Memory B cell (primary cell): ENCODE measurements around the gene EIF2B5.
A peak's percentile ranks its signal among the peaks of the same experiment; 100 is the strongest.
"Not testable (repeated sequence)": the region's sequence is repeated elsewhere in the genome, so short reads cannot be mapped to it uniquely, and the experiment has no call there.

Experiments
- ATAC-seq: fragments of 150-1000 bp; cut with Tn5 transposase; 2 replicates; pipeline ENCODE4 v1.10.0; 2021; ENCODE audit warnings: low read depth, mild to moderate bottlenecking, moderate library complexity
- DNase-seq, 2 donors: peaks; one replicate each; pipeline ENCODE4 v3.0.0; 2022; ENCODE audit warnings: low spot score in 2 of 2
- H3K27ac Mint-ChIP-seq: one replicate; pipeline ENCODE4 v1.8.0; 2022; ENCODE audit warnings: mild to moderate bottlenecking, moderate library complexity, mixed read lengths
- H3K27me3 Mint-ChIP-seq: one replicate; pipeline ENCODE4 v1.8.0; 2022; ENCODE audit warnings: mixed read lengths
- H3K36me3 Mint-ChIP-seq: one replicate; pipeline ENCODE4 v1.8.0; 2022; ENCODE audit warnings: mild to moderate bottlenecking, mixed read lengths
- H3K4me1 Mint-ChIP-seq: one replicate; pipeline ENCODE4 v1.8.0; 2022; ENCODE audit warnings: mixed read lengths
- H3K4me3 Mint-ChIP-seq: one replicate; pipeline ENCODE4 v1.8.0; 2022; ENCODE audit warnings: mild to moderate bottlenecking, moderate library complexity, mixed read lengths
- H3K9me3 Mint-ChIP-seq: one replicate; pipeline ENCODE4 v1.8.0; 2022; ENCODE audit warnings: mixed read lengths

Gene EIF2B5

DNA sequence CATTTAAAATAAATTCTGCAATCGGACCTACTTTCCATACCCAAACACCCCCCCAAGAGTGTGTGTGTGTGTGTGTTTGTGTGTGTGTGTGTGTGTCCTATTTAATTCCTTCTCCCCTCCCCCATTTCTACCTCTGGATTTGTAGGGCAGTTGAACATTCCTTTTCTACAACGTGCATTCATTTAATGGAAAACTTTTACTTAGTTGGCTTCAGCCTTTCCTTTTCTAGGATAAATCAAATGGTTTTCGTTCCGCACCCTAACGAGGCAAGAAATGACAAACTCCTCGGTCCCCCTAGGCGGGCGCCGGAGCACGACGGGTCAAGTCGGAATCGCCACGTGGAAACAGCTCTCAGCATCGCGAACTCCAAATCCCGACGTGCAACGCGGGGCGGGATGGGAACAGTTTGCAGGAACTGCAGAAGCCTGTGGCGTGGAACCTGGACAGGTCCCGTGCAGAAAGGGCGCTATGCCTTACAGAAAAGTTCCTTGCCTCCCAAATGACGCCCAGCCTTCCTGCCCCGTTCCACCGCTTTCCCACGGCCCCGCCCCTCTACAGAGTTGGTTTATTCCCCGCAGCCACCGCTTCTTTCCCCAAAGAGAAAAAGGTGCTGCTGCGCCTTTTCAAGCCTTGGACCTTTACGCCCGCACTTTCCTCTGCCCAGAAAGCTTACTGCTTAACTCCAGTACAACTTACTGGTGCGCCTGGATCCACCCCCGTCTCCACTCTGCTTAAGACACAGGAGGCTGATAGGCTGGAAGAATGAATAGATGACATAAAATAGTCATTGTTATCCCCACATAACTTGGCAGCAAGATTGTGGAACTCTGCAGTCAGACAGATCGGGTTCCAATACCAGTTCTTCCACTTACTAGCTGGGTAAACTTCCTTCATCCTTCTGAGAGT, 1.1 kb upstream of the EIF2B5 start:
- H3K4me1 Mint-ChIP-seq, result peaks cover 28% of the 10 kb centered on the region
- peaks cover 4% of the 10 kb centered on the region for H3K36me3 Mint-ChIP-seq
- ATAC-seq (no peak), DNase-seq (no peak)
- peak overlapping the region; percentile 90 for H3K27ac Mint-ChIP-seq
- peak overlapping the region; percentile 91 for H3K4me3 Mint-ChIP-seq
- no peaks in the 10 kb centered on the region for H3K9me3 Mint-ChIP-seq
- H3K27me3 Mint-ChIP-seq, result no peaks in the 10 kb centered on the region

DNA sequence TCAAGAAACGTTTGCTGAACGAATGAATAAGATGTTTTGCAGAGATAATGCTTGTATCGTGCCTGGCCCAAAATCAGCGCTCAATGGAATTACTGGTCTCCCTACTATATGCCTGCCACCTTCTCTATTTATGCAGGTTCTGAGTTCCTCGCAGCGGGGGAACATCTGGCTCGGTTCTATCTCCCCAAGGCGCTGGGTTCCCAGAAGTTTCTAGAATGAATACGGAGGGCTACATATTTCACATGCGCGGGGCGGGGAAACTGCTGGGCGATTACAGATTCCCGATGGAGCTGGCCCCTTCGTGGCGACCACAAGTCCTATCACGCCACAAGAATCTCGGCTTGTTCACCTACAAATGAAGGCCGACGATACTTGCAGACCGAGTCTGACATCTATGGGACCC, 411 bp upstream of the EIF2B5 start:
- H3K36me3 Mint-ChIP-seq, result peaks cover 4% of the 10 kb centered on the region
- DNase-seq (no peak), ATAC-seq (peak; percentile 18)
- H3K9me3 Mint-ChIP-seq, result no peaks in the 10 kb centered on the region
- peak overlapping the region; percentile 90 for H3K27ac Mint-ChIP-seq
- H3K27me3 Mint-ChIP-seq, result no peaks in the 10 kb centered on the region
- peaks cover 28% of the 10 kb centered on the region for H3K4me1 Mint-ChIP-seq
- H3K4me3 Mint-ChIP-seq, result peak overlapping the region; percentile 91

DNA sequence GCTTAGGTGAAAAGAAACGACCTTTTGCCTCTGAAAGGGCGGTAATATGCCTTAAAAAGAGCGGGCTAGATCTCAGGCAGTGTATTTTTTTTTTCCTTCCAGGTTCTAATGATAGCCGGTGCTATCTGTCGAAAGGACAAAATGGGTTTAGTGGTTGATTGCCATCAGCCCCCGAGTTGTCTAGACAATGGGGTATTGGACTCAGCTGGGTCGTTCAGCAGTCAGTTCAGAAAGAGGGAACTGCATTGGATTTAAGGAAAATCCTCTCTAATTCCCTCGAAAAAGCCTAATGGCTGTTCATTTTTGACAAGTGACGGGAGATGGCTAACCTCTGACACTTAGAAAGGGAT, 728 bp downstream of the EIF2B5 start:
- no peak for ATAC-seq
- peaks cover 9% of the 10 kb centered on the region for H3K36me3 Mint-ChIP-seq

DNA sequence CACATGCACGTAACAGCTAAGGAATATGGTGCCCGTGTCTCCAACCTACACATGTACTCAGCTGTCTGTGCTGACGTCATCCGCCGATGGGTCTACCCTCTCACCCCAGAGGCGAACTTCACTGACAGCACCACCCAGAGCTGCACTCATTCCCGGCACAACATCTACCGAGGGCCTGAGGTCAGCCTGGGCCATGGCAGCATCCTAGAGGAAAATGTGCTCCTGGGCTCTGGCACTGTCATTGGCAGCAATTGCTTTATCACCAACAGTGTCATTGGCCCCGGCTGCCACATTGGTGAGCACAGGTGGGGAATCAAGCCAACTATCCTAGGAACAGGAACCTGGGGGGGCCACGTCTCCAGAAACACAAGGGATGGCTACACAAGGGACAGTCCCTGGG, 5.3 kb downstream of the EIF2B5 start:
- DNase-seq, result no peak
- ATAC-seq, result no peak
- Mint-ChIP-seq H3K27ac (no peak overlapping the region), H3K27me3 (no peaks in the 10 kb centered on the region), H3K36me3 (peaks cover 26% of the 10 kb centered on the region), H3K4me3 (no peak overlapping the region), H3K4me1 (peaks cover 22% of the 10 kb centered on the region), H3K9me3 (no peaks in the 10 kb centered on the region)

More for the DNA sequence above, 728 bp downstream of the EIF2B5 start:
- no peaks in the 10 kb centered on the region for H3K27me3 Mint-ChIP-seq
- no peaks in the 10 kb centered on the region for H3K9me3 Mint-ChIP-seq
- DNase-seq, result no peak
- H3K4me3 Mint-ChIP-seq, result peak overlapping the region; percentile 91
- H3K4me1 Mint-ChIP-seq, result peaks cover 28% of the 10 kb centered on the region
- H3K27ac Mint-ChIP-seq, result peak overlapping the region; percentile 90

DNA sequence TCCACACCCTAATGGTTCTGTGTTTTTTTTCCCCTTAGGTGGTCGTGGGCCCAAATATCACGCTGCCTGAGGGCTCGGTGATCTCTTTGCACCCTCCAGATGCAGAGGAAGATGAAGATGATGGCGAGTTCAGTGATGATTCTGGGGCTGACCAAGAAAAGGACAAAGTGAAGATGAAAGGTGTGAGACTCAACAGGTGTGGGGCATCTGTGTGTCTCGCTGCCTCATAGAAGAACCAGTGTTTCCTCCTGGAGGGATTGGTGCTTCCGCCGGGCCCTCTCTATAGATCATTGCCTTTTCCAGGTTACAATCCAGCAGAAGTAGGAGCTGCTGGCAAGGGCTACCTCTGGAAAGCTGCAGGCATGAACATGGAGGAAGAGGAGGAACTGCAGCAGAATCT, 7.0 kb downstream of the EIF2B5 start:
- Mint-ChIP-seq H3K27ac (no peak overlapping the region), H3K27me3 (no peaks in the 10 kb centered on the region), H3K36me3 (peaks cover 26% of the 10 kb centered on the region), H3K4me3 (no peak overlapping the region), H3K9me3 (no peaks in the 10 kb centered on the region), H3K4me1 (peaks cover 6% of the 10 kb centered on the region)
- ATAC-seq (no peak), DNase-seq (no peak)

DNA sequence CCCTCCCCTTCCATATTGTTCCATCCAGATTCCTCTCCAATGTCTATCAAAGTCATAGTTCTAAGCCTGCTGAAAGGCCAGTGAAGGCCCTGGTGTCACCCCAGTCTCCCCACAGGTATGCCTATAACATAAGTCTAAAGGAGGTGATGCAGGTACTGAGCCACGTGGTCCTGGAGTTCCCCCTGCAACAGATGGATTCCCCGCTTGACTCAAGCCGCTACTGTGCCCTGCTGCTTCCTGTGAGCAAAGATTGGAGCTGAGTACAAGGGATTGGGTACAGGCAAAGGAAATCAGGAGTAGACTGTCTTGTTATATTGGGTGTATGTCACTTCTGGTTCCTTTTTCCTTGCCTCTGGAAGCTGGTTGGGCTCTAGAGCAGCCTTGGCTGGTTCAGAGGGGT, 8.2 kb downstream of the EIF2B5 start:
- peaks cover 21% of the 10 kb centered on the region for H3K36me3 Mint-ChIP-seq
- H3K4me3 Mint-ChIP-seq, result no peak overlapping the region
- no peak overlapping the region for H3K27ac Mint-ChIP-seq
- DNase-seq (no peak), ATAC-seq (peak; percentile 53)
- H3K4me1 Mint-ChIP-seq, result peaks cover 2% of the 10 kb centered on the region
- no peaks in the 10 kb centered on the region for H3K9me3 Mint-ChIP-seq
- H3K27me3 Mint-ChIP-seq, result no peaks in the 10 kb centered on the region

DNA sequence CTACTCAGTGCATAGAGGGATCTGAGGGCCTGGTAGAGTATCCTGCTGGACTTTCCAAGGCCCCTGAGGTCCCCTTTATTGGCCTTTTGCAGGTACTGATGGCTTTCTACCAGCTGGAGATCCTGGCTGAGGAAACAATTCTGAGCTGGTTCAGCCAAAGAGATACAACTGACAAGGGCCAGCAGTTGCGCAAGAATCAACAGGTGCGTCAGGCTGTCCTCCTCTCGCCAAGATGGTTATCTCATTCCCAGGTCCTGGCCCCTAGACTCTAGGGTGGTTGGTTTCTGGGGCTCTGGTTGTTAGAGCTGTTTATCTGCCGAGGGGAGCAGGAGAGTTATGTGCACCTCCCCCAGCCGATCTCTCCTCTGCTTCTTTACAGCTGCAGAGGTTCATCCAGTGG, 9.3 kb downstream of the EIF2B5 start:
- Mint-ChIP-seq H3K4me3 (no peak overlapping the region), H3K27me3 (no peaks in the 10 kb centered on the region), H3K36me3 (peaks cover 21% of the 10 kb centered on the region), H3K9me3 (no peaks in the 10 kb centered on the region), H3K27ac (no peak overlapping the region), H3K4me1 (peaks cover 2% of the 10 kb centered on the region)
- DNase-seq (no peak), ATAC-seq (no peak)

DNA sequence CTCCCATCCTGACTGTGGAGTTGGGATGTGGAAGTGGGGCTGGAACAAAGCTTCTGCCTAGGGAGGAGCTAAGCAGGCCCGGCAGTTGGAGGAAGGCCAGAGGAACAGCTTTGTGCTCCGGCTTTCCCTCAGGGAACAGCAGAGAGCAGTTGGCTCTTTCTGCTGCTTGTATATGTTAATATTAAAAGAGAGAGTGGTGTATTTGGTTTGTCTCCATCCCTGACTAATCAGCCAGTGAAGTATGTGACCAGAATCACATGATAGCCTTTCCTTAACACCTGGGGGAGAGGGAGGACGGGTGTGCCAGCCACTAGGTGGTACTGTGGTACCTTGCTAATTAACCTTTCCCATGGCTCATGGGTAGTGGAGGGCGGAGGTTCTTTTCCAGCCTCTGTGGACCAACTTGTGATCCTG, 10.0 kb downstream of the EIF2B5 start:
- peak in 1 of 2 donors; percentile 25 for DNase-seq

DNA sequence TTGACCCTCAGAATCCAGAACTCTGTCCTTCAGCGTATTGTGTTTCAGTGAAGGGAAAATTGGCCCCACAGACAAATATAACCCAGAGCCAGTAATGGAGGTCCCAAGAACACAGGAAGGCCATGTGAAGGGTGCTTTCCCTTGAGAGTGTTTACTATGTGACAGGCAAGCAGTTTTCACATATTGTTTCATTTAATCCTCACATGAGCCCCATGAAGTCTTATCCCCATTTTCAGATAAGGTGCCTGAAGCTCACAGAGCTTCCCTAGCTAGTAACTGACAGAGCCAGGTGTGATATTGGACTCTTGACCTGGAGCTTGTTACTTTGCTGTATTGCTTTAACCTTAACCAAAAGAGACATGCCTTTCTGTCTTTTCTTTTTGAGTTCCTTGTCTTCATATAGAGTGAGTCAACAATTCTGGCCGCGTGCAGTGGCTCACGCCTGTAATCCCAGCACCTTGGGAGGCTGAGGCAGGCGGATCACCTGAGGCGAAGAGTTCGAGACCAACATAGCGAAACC, 10.7 kb downstream of the EIF2B5 start:
- Mint-ChIP-seq H3K4me3 (no peak overlapping the region), H3K27me3 (no peaks in the 10 kb centered on the region), H3K27ac (no peak overlapping the region), H3K36me3 (peaks cover 16% of the 10 kb centered on the region), H3K9me3 (no peaks in the 10 kb centered on the region), H3K4me1 (peaks cover 2% of the 10 kb centered on the region)
- DNase-seq (no peak), ATAC-seq (no peak)

More for the DNA sequence above, 10.0 kb downstream of the EIF2B5 start:
- peak; percentile 91 for ATAC-seq
- H3K27ac Mint-ChIP-seq, result no peak overlapping the region
- H3K27me3 Mint-ChIP-seq, result no peaks in the 10 kb centered on the region
- H3K9me3 Mint-ChIP-seq, result no peaks in the 10 kb centered on the region
- peaks cover 2% of the 10 kb centered on the region for H3K4me1 Mint-ChIP-seq
- peaks cover 21% of the 10 kb centered on the region for H3K36me3 Mint-ChIP-seq
- H3K4me3 Mint-ChIP-seq, result no peak overlapping the region

DNA sequence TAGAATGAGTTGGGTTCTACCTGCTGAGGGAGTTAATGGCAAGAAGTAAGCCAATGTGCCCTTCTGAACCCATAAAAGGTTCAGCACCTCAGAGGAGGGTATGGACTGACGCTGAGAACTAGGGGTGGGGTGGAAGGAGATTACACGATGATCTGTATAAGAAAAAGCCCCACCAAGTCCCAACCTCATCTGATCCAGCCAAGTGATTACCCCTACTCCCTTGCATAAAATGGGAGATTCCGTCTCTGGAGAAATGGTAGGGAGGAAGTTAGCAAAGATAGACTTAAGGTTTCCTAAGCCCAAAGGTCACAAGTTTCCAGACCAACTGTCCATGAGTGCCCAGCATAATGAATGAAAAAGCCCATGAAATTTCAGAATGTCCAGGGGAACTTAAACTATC, 12.9 kb downstream of the EIF2B5 start:
- peaks cover 2% of the 10 kb centered on the region for H3K4me1 Mint-ChIP-seq
- H3K27ac Mint-ChIP-seq, result no peak overlapping the region
- H3K27me3 Mint-ChIP-seq, result no peaks in the 10 kb centered on the region
- no peak overlapping the region for H3K4me3 Mint-ChIP-seq
- H3K9me3 Mint-ChIP-seq, result no peaks in the 10 kb centered on the region
- ATAC-seq, result no peak
- DNase-seq, result no peak
- H3K36me3 Mint-ChIP-seq, result peaks cover 5% of the 10 kb centered on the region

DNA sequence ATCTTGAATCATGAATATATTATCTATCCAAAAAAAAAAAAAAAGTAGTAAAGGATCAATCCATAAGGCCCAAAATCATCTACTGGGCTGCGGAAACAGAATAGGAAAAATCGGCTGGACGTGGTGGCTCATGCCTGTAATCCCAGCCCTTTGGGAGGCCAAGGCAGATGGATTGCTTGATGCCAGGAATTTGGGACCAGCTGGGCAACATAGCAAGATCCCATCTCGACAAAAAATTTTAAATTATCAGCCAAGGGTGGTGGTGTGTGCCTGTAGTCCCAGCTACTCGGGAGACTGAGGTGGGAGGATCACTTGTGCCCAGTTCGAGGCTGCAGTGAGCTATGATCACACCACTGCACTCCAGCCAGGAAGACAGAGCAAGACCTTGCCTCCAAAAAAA, 14.0 kb downstream of the EIF2B5 start:
- Mint-ChIP-seq H3K4me3 (no peak overlapping the region), H3K27ac (no peak overlapping the region), H3K36me3 (peaks cover 2% of the 10 kb centered on the region), H3K27me3 (no peaks in the 10 kb centered on the region), H3K4me1 (peaks cover 2% of the 10 kb centered on the region), H3K9me3 (no peaks in the 10 kb centered on the region)
- DNase-seq (no peak), ATAC-seq (no peak)

DNA sequence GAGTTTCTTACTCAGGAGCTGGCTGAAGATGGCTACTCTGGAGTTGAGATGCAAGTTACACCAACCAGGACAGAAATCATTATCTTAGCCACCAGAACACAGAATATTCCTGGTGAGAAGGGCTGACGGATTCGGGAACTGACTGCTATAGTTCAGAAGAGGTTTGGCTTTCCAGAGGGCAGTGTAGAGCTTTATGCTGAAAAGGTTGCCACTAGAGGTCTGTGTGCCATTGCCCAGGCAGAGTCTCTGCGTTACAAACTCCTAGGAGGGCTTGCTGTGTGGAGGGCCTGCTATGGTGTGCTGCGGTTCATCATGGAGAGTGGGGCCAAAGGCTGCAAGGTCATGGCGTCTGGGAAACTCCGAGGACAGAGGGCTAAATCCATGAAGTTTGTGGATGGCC, 14.6 kb downstream of the EIF2B5 start:
- not testable (repeated sequence) for H3K9me3 Mint-ChIP-seq, H3K27ac Mint-ChIP-seq, H3K27me3 Mint-ChIP-seq, DNase-seq, H3K36me3 Mint-ChIP-seq, H3K4me3 Mint-ChIP-seq, H3K4me1 Mint-ChIP-seq, ATAC-seq

DNA sequence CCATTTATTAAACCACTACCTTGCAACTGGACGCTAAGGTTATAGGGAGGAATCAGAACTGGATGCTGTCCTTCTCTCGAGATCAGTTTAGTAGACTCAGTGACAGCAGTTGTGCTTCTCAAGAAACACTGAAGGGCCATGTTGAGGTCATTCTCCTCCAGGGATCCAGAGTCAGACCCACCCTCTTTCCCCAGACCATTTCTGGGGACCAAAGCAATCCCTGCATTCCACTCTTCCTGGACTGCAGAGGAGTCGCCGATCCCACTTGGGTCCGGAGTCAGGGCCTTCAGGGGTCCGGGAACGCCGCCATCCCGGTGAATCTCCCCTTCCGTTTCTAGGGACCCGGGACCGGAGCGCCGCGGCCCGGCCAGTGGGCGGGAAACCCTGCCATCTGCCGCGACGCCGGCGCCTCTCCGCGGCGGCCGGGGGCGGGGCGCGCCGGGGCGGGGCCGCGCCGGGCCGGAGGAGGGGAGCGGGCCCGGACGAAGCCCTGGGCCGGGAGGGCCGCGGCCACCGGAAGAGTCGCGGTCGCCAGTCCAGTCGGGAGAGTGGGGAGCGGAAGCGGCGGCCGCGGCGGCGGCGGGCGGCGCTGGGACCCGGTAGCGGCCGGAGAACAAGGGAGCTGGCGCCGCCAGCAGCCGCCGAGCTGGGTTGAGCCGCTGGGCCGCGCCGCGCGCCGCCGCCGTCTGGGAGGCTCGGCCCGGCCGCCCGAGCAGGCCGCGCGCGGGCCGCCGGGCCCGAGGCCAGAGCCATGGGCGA, 19.9 kb downstream of the EIF2B5 start, which contains the start of gene DVL3:
DVL3 (plus strand) TSS at position 493 of the 759 bp plus-strand sequence; CDS start at position 752, 259 bp downstream.
- H3K36me3 Mint-ChIP-seq, result no peaks in the 10 kb centered on the region
- DNase-seq, result peak; percentile 24 to 66

More for the DNA sequence above, 19.9 kb downstream of the EIF2B5 start, which contains the start of gene DVL3:
- Mint-ChIP-seq H3K4me1 (peaks cover 16% of the 10 kb centered on the region), H3K4me3 (peak within 1 kb of the TSS; percentile 96), H3K27me3 (no peaks in the 10 kb centered on the region), H3K9me3 (no peaks in the 10 kb centered on the region), H3K27ac (peak within 1 kb of the TSS; percentile 70)
- peak; percentile 77 for ATAC-seq
